ENCODE data around the gene TBPL1.
"Not testable (repeated sequence)": the region's sequence is repeated elsewhere in the genome, so short reads cannot be mapped to it uniquely, and the experiment has no call there.

The TBPL1 gene

DNA sequence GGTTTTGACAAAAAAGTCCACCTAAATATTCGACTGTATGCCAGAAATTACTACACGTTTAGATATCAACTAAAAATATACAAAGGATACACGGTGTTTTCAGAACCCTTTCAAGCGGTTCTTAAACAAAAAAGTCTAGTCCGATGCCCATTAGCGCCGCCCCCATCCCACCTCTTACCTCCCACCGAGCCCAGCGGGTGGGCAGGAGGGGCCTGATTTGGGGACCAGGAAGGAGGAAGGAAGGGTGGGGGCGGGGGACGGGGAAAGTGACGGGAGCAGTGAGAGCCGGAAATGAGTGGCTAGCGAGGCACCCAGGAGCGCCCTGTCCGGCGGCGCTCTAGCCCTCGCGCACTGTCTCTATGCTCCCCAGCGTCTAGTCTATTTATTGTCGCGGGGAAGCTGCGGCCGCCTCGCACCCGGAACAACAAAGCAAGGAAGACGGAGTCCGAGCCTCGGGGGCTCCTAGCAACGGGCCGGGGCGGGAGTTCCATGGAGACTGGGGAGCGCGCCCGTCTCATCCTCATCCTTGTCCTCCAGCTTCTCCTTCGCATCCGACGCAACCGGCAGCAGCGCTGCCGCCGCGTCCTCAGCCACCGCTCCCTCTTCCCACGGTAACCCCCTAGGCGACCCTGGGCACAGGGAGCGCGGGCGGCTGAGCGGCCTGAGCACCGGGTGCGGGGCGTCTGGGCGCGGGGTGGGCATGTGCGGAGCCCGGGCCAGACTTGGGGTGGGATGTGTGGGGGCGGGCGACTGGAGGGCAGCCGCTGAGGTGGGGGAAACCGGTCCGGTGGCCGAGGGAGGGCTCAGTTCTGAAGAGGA is at the start of gene TBPL1:
Gene TBPL1 (plus strand): TSS at position 410 of the 819 bp plus-strand sequence. CDS start 26,902 bp downstream, outside the sequence.
- DNase-seq = peak; percentile 93 to 94

DNA sequence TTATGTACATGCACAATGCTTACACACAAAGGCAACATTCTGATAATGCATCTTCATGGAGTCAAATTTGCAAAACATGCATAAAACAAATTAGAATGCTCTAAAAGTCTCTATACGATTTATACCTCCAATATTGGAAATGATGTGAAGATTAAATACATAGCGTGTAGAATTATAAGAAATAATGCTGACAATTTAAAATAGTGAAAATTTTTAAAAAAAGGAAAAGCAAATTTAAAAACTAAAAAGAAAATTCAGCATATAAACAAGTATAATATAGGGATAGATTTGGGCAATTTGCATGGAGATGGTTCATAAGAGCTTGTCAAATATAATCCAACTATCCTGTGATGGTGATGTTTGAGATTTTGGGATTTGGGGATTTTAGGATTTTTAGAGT is 49.2 kb upstream of the TBPL1 start:
- DNase-seq = no peak

DNA sequence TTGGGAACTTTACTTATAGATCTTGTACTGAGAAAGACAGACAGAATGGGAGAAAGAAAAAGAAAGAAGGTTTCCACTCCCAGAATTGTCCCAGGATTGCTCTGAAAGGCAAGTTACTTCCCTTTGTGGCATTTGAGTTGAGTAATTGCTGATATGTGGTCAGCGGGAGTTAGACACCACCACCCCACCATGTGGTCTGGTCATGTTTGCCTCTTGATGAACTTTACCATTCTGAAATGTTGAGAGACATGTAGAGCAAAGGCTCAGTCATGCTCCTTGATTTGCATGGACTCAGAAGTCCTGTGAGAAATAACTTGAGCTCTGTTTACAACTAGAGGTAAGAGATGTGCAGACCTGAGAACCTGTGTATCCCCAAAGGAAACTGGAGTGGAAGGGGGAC is 47.0 kb upstream of the TBPL1 start:
- DNase-seq = no peak

DNA sequence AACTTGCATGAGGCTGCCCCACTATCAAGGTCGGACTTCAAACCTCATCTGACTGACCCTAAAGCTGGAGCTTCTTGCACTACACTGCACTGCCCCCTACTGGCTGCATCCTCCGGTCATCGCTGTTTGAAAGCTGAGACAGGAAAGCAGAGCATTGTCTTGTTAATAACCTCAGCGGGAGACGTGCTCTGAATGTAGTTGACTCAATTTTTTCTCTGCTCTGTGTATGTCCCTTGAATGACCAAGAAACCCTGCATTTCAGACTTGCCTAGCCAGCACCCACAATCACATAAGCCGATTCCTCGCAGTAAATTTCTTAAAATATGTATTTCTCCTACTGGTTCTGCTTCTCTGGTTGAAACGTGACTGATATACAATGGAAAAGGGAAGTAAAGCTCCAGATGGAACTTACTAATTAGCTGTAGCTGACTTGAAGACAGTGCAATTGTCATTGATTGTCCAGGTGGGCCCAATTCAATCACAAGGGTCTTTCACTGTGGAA is 36.3 kb upstream of the TBPL1 start:
- DNase-seq = peak; percentile 57 to 65

DNA sequence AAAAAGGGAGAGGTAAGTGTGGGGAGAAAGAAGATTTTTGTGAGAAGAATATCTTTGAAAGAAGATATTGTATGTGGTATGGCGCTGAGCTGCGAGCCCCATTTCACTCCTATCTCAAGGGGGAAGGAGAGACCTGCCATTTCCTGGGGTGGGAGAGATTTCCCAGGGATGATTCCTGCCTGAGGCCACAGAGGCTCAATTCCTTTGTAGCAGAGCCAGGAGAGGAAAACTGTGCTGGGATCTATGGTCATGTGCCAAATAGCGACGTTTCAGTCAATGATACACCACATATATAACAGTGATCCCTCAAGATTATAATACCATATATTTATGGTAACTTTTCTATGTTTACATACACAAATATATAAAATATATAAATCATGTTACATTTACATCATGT is 35.2 kb upstream of the TBPL1 start:
- DNase-seq = no peak

DNA sequence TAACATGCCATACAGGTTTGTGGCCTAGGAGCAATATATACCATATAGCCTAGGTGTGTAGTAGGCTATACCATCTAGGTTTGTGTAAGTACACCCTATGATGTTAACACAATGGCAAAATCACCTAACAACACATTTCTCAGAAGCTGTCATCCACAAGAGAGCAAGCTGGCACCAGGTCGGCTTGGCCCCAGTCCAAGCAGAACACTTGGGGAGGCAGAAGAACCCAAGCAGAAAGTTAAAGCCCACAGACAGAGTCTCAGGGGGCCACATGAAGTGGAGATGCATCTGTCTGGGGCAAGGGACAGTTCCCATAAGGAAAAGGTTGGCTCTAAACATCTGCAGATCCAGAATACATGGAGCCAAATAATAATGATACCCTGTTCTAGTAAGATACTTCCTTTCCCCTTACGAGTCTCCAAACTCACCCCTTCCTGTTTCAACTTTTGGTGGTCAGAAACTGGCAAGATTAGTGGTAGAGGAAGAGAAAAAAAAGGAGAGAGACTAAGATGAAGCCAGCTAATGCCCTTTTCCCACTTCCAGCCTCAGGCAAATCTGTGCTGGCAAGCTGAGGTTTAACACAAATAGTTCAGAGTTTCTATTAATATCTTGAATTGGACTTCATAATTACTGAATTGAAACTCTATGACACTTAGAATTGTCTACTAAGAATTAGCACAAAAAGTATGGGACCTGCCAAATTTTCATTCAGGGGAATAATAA is 34.7 kb upstream of the TBPL1 start:
- no peak for DNase-seq

DNA sequence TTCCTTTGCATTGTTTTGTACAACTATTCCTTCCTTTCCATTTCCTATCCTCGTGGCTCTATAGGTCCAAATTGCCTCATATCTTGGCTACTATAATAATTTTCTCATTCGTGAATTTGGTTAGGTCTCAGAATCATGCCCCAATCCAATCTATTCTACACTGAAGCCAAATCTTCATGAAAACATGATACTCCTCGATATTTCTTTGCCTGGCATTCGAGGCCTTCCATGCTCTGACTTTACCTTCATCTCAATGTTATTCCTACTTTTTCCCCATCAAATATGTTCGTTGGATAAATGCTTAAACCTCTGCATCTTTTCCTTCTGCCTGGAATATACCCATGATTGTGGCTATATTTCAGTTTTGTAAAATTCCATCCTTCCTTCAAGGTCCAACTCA is 33.7 kb upstream of the TBPL1 start:
- no peak for DNase-seq

DNA sequence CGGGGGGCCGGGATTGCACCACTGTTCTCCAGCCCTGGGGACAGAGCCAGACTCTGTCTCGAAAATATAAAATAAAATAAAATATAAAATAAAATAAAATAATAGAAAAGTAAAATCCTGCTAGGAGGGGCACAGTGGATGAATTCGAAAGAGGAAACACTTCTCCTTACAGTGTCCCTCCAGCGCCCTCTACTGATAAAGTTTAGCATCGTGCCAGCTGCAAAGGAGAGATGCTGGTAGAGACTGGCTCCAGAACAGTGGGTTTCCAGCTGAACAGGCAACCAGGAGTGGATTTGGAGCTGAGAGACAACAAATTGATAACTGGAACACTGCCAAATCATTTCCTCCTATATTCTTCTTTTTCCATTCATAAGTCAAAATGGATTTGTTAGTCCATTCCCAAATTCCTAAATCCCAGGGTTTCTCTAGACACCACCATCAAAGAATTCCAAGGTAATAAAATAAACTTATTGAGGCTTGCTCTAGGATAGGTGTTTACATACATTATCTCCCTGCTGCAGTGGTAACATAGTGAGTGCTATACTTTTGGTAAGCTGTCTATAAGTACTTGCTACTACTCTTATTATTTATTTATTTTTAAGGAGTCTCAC is 31.7 kb upstream of the TBPL1 start:
- DNase-seq = peak; percentile 62 to 76

DNA sequence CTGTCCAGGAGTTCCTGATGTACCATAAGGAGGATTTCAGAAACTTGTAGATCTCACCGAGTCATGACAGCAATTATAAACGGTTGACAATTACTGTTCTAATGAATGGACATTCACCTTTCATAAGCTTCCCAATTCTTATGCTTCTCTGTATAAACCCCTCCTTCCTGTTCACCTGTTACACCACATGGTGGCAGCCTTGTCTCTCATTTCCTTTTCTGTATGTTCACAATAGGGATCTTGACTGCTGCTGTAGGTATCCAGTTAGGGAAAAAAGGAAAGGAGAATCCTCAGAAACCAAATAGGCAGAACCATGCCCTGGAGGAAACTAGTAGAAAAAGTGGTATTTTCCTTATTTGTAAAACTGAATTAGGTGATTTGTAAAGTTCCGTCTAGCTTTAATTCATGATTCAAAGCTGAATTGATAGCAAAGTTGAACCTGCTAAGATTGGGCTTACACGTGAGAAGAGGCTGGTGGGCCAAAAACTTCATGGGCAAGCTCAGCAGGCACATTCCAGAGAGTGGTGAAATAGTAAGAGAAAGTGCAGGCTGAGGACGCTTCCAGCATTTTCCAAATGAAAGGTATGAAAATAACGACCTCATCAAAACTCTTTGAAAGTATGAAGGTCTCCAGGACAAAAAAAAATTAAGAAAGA is 29.0 kb upstream of the TBPL1 start:
- DNase-seq = peak; percentile 61 to 72

DNA sequence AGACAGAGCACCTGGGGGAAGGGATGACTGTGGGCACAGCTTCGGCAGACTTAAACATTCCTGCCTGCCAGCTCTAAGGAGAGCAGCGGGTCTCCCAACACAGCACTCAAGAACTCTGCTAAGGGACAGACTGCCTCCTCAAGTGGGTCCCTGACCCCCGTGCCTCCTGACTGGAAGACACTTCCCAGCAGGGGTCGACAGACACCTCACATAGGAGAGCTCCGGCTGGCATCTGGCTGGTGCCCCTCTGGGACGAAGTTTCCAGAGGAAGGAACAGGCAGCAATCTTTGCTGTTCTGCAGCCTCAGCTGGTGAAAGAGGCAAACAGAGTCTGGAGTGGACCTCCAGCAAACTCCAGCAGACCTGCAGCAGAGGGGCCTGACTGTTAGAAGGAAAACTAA is 21.8 kb upstream of the TBPL1 start:
- DNase-seq = not testable (repeated sequence)

DNA sequence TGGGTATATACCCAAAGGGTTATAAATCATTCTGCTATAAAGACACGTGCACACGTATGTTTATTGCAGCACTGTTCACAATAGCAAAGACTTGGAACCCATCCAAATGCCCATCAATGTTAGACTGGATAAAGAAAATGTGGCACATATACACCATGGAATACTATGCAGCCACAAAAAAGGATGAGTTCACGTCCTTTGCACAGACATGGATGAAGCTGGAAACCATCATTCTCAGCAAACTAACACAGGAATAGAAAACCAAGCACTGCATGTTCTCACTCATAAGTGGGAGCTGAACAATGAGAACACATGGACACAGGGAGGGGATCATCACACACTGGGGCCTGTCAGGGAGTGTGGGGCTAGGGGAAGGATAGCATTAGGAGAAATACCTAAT is 16.7 kb upstream of the TBPL1 start:
- DNase-seq = not testable (repeated sequence)

DNA sequence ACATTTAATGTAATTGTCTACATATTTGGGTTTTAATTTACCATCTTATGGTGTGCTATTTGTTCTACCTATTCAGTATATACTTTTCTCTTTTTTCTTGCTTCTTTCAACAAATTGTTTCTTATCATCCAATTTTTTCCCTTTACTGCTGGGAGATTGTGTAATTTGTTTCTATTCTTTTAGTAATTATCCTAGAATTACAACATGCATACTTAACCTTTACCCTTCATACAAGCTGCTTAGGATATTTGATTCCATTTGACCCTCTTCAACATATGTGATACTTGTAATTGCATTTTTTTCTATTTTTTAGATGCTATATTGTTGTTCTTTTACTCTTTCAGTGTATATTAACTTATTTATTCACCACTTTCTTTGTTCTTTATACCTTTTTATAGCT is 15.1 kb upstream of the TBPL1 start:
- no peak for DNase-seq

DNA sequence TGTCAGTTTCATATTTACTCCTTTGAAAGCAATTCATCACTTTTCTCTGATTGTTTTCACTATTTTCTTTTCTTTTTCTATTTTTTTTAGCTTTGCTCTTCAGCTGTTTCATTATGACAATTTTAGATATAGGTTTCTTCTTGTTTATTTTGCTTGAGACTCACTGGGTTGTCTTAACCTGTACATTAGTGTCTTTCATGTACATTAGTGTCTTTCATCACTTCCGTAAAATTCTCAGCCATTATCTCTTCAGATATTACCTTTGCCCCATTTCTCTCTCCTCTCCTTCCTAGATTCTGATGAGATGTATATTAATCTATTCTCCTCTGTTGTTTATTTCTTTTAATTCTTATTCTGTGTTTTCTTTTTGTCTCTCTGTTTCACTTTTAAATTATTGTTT is 14.5 kb upstream of the TBPL1 start:
- no peak for DNase-seq

DNA sequence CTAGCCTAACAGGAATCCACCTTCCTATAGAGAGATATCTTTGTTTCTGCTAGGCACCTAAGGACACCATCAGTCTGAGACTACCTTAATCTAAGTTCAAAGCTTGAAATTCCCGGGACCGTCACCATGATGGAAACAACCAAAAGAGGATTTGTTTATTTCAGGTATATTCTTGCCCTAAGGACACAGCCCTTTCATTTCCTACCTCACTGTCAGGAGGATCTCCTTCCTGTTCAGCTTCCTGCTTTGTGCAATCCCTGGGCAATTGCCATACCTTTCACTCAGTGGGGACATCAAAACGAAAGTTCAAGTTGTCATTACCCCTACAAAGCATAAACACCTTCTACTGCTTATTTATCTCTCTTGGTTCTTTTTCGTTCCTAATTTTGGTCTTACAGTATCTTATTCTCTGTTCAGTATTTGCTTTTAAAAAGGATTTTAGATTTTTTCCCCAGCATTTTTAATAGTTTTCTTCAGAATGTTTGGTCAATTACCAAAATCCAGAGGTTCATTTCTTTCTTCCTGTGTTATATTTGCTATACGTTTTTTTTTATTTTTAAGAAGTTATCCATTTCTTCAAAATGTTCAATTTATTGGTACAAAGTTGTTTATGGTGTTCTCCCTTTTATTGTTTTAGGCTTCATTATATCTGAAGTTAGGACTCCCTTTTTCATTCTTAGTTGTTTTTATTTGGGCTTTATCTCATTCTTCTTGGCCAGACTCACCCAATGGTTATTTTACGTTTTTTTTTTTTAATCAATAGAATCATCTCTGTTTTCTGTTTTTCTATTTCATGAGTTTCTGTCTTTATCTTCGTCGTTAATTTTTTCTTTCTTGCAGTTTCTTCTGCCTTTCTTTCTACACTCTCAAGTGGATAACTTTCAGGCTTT is 13.0 kb upstream of the TBPL1 start:
- DNase-seq = no peak

DNA sequence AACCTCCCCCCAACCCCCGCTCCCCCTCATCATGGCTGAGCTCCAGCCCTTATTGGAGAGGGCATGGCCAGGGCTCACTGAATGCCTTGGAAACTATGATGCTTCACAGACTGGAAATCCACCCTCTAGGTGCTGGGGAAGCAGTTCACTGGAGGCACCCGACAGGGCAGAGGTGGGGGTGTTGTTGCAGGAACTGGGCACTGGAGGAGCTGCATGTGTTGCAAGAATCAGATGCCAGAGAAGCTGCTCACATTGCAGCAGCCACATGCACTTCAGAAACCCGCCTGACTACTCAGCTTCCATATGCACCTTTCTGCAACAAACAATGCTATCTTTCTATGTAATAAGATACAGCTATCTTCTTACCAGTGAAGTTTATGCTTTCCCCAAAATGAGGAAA is 7.9 kb upstream of the TBPL1 start:
- DNase-seq = no peak

DNA sequence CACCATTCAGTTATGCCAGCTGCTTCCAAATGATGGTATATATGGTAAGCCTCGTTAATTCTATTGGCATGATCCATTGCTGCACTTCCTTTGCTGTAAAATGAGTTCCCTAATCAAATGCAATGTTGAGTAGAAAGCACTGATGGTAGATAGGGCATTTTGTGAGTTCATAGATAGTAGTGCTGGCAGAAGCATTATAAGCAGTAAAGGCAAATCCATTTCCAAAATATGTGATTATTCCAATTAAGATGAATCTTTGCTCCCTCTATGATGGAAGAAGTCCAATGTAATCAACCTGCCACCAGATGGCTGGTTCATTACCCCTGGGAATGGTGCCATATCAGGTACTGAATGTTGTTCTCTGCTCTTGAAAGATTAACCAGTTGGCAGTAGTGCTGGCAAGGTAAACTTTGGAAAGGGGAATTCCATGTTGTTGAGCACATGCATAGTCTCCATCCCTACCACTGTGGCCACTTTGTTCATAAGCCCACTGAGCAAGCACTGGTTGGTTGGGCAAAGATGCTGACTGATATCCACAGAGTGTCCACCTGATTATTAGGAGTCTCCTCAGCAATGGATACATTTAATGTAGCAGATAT is 5.6 kb upstream of the TBPL1 start:
- DNase-seq = no peak

DNA sequence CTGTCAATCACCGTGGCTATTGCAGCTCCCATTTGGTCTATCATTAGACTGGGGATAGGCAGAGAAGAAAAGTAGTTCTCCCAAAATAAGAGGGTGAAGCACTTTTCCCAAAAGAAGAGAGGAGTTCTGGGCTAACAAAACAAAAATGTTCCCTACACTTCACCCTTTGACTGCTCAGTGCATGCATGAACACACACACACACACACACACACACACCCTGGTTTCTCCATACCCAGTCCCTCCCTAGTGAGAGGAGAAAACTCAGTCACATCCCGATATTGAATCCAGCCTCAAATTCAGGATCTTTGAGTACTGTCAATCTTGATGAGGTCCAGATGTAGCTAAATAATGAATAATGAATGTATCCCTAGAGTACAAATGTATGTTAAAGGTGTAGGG is 4.6 kb upstream of the TBPL1 start:
- DNase-seq = no peak

DNA sequence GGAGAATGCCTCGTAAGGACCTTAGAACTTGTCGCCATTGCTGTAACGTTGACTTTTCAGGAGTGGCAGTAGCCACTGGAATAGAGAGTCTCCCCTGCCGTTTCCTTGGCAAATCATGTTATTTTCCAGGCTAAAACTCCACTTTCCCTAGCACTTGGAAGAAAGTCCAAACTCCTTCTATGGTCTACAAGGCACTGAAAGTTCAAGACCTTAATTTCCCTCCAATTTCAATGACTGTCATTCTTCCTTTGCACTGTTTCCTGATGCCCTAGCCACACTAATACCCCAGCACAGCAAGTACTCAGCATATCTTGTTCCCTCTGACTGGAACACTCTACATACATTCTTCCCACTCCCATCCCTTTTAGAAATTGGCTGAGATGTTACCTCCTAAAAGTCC is 1.8 kb upstream of the TBPL1 start:
- DNase-seq = no peak

DNA sequence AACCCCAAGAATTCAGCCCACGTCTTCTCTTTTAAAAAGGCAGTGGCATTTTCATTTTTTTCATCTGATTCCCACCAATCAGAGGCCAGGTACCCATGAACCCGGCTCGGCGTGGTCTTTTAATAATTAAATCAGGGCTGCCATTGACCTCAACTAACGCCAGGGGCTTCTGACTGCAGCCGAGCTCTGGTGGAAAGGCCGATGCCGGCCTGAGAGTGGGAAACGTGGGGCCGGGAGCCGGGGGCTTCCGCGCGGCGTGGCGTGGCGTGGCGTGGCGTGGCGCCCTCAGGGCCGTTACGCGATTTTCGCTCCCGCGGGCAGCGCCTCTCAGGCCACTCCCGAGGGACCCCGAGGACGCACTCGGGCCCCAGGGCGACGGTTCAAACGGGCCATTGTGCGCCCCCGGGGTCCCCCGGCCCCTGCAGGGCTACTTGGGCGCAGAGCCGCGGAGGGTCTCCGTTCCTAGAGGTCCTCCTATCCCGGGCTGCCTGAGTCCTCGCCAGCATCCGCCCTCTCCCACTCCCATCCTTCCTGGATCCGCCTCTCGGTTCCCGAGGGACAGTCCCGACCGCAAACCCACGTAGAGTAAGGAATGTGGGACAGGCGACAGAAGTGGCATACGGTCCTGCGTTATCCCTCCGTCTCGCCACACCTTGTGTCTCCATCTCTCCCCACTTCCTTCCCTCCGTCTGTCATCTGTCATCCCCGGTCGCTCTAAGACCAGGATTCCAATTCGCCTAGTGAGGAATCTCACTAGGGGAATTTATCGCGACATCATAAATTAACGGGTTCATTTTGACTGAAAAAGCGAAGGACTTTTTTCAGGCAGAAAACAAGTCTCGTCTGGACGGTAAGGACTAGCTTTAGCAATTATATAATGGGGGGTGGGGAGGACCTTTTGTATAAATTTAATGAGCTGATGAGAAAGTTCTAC is 876 bp upstream of the TBPL1 start:
- DNase-seq = peak; percentile 66 to 81

DNA sequence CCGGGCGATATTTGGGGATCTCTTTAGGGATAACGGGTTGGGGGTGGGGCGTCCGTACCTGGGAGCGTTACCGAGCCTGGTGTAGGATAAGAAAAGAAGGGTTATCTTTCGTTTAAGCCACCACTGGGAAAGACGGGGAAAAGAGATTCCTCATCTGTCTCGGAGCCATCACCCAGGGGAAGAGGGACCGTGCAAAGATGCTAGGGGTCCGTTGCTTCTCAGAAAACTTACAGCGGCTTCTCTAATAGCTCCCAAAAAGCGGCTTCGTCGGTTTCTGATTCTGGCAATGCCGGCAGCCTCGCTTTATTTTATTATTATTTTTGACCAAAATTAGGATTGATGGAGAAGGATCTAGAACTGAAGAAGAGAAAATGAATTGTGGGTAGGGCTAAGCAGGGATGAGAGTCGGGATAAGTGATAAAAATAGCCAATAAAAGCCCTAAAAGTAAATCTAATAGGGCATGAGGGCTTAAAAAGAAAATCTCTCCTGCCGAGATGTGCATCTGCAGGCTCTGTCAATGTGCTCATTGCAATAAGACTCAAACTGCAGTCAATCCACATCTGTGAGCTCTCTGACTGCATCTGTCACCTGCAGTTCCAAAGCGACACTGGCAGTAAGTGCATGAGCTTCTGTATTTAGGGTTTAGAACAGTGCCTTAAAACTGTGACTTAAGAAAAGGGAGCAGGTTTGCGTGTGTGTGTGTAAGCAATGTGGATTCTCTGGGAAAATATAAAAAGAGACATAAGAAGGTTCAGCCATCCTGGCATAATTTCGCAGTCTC is 801 bp downstream of the TBPL1 start:
- DNase-seq = no peak

Measured in CD4-positive, alpha-beta T cell treated with Interferon alpha-2 for 1 hour (primary cell).